HG03571 (cell line): Measurements from ENCODE around the gene VAV2.

ENCODE experiments used
- ATAC-seq: cut with Tn5 transposase; IDR thresholded peaks from one replicate; pipeline ENCODE4 v1.9.1; 2021; ENCODE audit not compliant: unreplicated experiment

Gene VAV2

DNA sequence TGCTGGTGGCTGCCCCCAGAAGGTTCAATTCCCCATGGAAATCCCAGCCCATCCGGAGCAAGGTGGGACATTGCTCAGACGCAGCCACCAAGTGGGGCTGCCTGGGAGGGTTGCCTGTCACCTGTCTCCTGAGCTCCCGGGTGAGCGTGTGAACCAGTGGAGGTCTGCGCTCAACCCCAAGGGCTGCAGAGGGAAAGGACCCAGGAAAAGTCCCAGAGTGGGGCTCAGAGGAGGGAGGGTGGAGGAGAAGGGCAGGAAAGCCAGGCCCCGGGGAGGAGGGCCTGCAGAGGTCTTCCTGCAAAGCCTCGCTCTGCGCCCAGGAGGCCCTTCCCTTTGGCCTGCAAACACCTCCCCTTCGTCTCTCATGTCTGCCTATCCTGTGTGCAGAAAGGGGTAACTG is 134.5 kb downstream of the VAV2 start:
- ATAC-seq: no peak

DNA sequence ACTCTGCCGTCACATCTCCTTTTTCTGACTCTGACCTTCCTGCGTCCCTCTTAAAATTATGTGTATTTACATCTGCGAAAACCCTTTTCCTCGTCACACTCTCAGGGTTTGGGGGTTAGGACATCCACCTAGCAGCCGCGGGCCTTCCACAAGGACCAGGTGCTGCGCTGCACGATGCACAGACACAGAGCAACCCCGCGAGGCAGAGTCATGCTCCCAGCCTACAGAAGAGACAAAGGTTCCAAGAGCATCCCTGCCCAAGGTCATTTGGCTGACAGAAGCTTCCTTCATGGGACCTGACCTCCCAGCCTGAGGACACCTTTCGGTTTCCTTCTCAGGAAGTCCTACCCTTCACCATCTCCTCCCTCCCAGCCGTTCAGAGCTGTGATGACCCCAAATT is 135.3 kb downstream of the VAV2 start:
- ATAC-seq: no peak

DNA sequence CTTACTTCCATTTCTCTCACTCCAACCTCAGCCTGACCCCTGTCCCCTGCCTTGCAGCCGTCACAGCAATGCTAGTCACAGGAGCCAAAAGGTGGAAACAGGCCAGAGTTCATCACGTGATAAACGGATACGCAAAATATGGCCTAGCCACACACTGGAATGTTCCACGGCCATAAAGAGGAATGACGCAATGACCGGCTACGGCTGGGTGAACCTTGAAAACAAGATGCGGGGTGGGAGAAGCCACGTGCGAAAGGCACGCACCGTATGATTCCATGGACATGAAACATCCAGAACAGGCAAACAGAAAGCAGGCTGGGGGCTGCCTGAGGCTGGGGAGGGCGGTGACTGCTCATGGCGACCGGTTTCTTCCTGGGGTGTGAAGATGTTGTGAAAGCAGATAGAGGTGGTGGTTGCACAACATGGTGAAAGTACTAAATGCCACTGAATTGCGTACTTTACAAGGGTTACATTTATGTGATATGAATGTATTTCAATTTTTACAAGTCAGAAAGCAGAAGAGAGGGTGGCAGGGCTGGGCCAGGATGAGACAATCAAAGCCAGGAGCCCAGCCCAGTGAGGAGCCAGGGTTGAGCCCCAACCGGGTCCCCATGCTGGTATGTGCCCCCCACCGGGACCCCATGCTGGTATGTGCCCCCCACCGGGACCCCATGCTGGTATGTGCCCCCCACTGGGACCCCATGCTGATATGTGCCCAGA is 136.2 kb downstream of the VAV2 start:
- no peak for ATAC-seq

DNA sequence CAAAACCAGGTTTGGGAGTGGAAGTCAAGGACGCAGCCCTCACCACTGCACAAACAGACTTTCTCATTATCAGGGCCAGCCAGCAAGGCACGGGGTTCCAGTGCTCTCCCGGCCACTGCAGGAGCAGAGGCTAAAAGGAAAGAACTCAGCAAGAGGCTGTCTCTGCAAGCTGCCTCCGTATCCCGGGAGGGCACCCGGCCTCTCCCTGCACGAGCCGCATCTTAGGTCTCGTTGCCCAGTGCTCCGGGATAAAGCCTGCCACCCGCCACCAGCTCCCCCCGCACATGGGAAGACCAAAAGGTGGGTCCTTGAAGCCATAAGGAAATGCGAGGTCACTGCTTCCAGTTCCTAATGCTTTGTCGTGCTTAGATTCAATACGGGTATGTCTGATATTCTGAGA is 136.8 kb downstream of the VAV2 start:
- no peak for ATAC-seq

DNA sequence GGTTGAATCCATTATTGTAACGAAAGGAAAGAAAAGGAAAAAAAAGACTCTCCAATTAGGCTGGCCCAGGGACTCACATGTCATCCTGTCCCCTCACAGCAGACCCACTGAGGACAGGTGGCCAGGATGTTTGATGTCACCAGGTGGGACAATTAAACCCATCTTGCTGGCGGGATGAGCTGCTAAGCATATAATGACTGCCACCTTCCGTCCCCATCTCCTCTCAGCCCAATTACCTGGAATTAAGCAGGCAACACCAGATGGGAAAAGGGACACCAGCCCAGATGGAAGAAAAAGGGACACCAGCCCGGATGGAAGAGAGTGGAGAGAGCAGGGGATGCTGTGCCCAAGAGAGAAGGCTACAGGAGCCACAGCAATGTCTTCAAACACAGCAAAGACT is 137.4 kb downstream of the VAV2 start:
- ATAC-seq: no peak

DNA sequence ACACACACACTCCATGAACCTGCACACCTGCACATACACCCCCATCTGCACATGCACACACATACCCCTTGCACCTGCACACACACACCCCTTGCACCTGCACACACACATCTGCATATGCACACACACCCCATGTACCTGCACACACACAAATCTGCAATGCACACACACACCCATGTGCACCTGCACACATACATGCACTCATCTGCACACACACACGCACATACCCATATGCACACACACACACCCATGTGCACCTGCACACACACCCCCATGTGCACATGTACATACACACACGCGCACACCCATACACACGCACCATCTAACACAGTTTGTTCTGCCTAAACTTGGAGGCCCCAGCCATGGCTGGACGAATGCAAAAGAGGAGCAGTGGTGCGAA is 138.1 kb downstream of the VAV2 start:
- no peak for ATAC-seq

DNA sequence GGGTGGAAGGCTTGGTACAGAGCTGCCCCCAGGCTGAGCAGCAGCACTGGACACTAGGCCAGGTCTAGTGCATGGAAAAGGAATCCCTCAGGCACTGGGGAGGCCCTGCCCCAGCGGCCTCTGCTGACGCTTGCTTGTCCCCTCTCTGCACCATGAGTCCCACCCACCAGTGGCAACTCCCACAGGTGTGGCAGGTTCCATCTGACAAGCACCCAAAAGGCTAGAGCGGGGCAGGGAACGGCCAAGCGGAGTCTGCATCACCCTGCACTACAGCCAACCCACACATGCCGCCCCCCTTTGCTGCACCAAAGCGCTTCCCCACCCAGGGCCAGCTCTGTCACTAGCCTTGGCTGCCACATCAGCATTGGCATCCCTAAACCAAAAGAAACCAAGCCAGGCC is 138.8 kb downstream of the VAV2 start:
- no peak for ATAC-seq

DNA sequence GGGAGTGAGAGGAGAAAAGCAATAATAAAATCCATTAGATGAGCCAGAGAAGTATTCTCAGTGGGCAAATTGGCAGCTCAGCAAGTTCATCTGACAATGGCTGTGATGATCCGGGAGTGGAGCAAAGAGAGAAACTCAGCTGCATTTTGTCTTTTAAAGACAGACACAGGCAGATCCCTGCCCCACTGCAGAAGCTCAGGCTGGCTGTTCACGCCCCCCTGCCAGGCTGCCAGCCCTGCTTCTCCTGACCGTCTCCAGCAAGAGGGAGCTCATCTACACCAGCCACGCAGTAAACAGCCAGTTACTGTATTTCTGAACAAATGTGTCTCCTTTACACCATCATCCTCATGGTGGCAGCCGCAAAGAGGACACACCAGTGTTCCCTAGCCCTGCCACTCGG is 139.7 kb downstream of the VAV2 start:
- ATAC-seq: no peak

DNA sequence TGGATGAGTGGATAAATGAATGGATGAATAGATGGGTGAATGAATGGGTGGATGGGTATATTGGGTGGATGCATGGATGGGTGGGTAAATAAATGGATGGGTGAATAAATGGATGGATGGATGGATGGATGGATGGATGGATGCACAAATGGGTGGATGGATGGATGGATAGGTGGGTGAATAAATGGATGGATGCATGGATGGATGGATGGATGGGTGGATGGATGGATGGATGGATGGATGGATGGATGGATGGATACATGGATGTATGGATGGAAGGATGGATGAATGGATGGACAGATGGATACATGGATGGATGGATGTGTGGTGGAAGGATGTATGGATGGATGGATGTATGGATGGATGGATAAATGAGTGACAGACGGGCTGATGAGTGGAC is 140.4 kb downstream of the VAV2 start:
- ATAC-seq: no peak

DNA sequence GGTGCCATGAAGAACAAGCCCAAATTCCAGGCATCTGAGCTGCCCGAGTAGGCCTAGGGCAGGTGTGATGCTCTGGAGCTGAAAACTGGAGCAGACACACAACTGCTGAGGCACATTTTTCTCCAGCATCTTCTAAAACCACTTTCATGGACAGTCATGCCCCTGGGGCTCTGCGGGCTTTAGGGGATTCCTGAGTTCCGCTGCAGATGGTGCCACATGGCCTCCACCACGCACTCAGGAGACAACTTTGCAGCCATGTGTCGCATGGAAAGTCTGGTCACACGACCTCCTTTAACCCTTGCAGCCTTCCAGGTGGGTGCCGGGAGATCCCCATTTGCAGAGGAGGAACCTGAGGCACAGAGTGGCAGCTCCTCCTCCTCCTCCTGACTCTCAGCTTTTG is 141.2 kb downstream of the VAV2 start:
- ATAC-seq: no peak

DNA sequence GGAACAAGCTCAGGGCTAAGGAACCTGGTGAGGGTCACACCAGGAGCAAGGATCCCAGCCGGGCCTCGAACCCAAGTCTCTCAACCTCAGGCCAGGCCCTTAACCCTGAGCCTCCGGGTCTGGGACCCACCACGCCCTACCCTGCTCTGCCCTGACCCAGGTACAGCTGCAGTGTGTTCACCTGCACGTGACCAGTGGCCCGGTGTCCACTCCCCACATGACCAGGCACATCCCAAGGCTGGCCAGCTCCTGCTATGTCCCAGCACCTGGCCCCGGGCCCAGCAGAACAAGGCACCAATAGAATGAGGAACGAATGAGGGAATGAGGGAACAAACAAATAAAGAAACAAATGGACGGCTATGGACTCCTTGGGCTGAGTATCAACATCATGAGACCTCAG is 142.0 kb downstream of the VAV2 start:
- no peak for ATAC-seq

DNA sequence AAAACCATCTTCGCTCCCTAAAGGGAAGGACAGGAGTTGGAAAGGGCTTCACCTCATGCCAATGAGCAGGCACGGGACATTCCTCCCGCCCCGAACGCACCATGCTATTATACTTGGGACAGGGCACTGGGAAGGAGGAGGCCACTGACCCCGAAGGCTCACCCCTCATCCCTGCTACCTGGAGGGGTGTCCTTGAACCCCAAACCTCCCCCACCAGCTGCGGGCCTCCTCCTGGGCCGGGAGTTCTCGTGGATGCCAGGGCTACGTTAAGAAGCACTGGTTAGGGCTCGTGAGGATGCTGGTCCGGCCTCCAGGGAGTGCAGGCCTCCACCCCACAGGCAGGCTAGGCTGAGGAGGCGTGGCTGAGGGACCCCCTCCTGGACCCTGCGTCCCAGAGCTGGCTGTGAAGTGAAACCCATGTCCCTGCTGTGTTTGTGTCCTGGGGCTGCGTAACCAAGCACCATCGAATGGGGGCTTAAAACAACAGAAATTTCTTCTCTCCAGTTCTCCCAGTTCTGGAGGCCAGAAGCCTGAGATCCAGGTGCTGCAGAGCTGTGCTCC is 142.9 kb downstream of the VAV2 start:
- no peak for ATAC-seq

DNA sequence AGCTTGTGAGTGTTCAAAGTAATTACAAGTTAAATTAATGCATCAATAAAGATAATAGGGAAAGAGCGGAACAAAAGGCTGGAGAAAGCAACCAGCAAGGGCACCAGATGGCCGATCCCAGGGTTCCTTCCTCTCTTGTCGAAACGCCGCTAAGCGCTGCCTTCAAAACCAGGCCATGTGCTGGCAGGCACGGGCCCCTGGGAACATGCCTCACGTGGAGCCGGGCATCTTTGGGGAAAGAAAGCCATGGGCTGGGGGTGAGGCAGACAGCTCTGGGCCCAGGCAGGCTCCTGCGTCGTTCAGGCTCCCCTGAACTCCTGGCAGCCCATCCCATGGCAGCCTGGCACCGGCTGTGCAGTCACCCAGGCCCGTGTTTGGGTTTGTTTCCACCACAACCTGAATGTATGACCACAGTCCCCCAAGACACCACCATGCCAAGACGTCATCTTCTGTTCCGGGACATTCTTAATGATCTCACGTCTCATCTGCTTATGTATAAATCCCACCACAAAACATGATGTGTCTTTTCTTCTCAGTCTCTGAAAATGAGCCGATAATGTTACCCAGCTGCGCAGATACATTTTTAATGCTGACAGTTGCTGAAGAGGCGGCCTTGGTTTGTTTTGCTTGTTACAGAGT is 143.5 kb downstream of the VAV2 start:
- no peak for ATAC-seq

DNA sequence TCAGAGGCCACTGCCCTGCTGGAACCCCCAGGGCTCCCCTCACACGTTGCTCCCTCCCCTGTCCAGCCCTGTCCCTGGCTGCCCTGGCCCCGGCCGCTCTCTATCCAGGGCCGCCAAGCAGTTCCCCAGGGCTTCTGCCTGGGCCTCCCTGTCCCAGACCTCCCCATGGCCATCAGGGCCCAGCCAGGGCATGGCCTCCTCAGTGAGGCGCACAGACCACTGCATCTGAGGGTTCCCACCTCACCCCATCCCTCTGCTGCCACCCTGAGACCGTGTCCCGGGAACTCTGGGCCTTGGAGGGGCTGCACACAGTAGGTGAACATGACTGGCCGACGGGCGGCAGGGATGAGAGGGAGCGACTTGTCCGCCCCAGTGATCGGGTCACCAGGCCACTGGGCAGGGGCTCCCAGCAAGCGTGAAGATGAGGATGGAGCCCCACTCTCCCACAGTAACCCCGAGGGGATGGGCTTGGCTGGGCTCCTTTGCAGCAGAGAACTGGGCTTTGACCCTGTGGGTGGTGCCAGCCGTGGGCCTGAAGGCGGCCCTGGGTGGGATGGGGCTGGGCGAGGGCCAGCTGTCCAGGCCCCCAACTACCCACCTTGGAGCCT is 145.5 kb downstream of the VAV2 start:
- ATAC-seq: no peak

DNA sequence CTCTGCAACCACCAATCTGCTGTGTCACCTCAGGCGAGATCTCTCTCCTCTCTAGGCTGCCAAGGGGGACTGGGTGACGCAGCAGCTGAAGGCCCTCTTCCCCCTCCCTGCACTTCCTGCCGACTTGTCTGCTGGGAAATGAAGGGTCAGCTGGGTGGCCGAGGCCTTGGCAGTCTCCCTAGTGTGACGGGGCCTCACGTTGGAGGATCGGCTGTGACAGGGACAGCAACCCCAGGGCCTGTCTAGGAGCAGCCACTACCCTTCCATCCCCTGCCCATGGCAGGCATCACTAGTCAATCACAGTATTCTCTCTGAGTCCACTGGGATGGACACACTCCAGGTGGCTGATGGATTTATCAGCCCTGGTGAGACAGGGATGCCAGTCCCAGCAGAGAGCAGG is 146.7 kb downstream of the VAV2 start:
- ATAC-seq: no peak

DNA sequence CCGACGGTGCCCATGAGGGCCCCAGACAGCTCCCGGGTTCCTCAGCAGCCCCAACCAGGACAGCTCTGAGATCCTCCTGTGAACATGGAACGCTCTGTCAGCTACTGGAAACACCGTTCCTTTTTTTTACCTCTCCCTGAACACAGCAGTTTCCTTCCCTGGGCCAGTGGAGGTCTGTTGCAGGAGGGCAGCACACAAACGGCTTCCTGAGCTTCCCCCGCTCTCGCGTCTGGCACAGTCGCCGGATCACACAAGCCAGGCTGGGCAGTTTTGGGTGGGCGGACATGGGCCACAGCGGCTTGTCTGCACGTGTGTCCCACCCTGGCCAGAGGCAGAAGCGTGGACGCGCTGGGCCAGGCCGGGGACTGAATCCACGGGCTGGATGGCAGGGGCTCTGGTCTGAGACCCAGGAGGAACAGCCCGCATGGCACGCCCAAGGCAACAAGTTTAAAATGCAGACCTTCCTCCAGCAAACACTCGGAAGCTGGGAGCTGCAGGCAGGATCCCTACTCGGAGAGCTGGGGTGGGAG is 147.2 kb downstream of the VAV2 start:
- ATAC-seq: no peak

DNA sequence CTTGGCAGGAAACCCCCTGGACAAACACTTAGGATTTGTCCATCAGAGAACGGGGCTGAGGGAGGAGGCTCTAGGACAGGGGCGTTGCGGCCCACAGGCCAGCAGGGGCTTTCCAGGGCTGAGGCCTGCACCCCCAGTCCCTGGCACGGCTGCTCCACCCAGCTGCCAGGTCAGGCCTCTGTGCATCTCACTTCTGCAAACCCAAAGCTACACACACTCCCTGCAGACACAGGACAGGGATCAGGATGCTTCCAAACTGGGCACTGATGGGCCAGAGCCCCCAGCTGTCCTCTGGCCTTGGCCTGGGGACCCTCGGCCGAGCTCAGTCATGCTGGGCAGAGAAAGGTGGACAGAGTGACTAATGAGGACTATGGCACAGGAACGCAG is 147.7 kb downstream of the VAV2 start:
- ATAC-seq: no peak

DNA sequence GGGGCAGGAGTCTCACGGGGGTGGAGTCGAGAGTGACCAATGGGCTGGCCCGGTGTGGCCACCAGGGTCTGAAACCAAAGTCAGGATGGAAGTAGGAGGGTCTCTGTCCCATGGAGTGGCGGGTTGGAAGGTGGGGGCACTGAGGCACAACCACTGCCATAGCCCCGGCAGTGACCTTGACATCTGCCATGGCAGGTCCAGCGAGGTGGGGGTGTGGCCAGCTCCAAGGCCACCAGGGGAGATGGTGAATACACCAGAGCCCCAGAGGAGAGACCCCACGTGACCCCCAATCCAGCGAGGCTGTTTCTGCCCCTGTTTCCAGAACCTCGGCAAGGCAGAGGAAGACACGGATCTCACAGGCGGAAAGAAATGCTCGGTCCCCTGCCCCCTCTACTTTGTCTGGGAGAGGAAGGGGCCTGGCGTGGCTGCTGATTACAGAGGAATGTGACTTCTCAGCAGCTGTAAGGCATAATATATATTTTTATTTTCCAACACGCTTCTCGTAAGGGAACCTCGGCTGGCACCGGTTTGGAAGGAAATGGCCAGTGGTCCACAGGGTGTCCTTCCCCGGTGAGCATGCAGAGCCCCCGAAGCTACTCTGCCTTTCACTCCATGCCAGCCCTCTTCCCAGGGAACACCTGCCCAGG is 148.2 kb downstream of the VAV2 start:
- ATAC-seq: no peak

DNA sequence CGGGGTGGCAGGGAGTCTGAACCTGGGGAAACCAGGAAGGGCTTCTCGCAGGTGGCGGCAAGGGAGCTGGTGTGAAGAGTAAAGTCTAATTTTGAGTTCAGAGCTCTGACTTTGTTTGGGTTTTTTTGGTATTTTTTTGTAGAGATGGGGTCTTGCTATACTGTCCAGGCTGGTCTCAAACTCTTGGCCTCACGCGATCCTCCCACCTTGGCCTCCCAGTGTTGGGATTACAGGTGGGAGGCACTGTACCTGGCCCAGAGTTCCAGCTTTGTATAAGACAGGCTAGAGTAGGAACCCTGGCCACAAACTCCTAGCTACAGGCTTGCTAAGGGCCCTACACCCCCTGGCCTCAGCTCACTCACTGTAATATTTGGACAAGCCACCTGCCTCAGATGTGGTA is 148.9 kb downstream of the VAV2 start:
- no peak for ATAC-seq

DNA sequence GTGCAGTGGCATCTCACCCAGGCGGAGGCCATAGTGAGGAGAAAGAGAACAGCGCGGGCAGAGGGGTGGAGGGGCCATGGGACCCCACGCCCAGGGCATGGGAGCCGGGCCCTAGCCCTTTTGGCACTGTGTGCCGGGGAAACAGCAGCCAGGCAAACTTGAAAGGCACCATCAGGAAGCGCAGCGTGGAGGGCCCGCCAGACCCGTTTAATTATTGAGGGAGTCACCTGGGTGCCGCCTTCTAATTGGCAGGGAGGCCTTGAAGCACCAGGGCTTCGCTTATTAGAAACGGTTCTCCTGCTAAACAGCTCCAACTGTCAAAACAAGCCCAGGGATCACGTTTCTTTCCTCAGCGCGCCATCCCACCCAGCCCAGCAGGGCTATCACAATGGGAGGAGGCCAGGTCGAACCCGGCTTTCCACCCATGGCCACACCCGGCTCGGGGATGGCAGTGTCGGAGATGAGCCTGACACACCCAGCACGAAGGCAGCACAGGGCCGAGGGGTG is 149.3 kb downstream of the VAV2 start:
- ATAC-seq: no peak

DNA sequence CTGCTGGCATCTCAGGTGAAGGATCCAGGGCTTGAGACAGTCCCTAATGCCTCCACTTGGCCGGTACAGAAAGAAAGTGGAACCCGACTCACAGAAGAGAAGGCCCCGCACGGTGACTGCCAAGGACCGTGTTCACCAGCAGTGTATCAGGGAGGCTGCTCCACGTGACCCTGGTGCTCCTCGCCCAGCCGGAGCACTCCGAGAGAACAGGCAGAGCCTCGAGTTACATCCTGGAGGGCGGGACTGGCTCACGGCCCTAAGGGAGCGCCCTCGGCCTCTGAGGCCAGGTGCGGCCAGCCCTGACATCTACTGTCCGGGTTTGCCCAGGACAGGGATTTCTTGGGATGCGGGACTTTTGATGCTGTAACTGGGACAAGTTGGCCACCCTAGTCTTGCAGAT is 149.9 kb downstream of the VAV2 start:
- no peak for ATAC-seq
